HL-60 (cell line): ENCODE data around the gene PTGER4.

Experiments used
- DNase-seq, 2 experiments: peaks; one replicate each; pipeline ENCODE4 v3.0.0-alpha.2; 2010 to 2020; ENCODE audit warnings: low read depth in 1 of 2, low spot score in 1 of 2
- H3K27ac ChIP-seq: fragments of 250-450 bp; sonication (Bioruptor Pico); replicated peaks from 2 replicates; pipeline ENCODE4 v1.5.1; 2020; ENCODE audit warnings: mild to moderate bottlenecking, moderate library complexity
- H3K27me3 ChIP-seq: fragments of 250-450 bp; sonication (Bioruptor Pico); 2 replicates; pipeline ENCODE4 v1.5.1; 2021; ENCODE audit warnings: mild to moderate bottlenecking, moderate library complexity; ENCODE audit not compliant: insufficient read depth, poor library complexity, severe bottlenecking
- H3K4me3 ChIP-seq: replicated peaks from 2 replicates; pipeline ENCODE4 v1.5.1; 2011; ENCODE audit warnings: mild to moderate bottlenecking, control low read depth, low read length; ENCODE audit not compliant: insufficient read depth
- CTCF ChIP-seq: IDR thresholded peaks from one replicate; pipeline ENCODE4 v1.5.1; 2011; ENCODE audit warnings: low read length, control low read depth, inconsistent platforms; ENCODE audit not compliant: insufficient read depth
- GABPA ChIP-seq: IDR thresholded peaks from 2 replicates; pipeline ENCODE4 v1.6.1; 2012; ENCODE audit warnings: low read depth
- POLR2AphosphoS5 ChIP-seq: IDR thresholded peaks from 2 replicates; pipeline ENCODE4 v1.6.1; 2012; ENCODE audit warnings: low read depth
- REST ChIP-seq: IDR thresholded peaks from 2 replicates; pipeline ENCODE4 v1.6.1; 2012; ENCODE audit warnings: low read depth; ENCODE audit not compliant: insufficient replicate concordance
- SPI1 ChIP-seq: IDR thresholded peaks from 2 replicates; pipeline ENCODE4 v1.6.1; 2012; ENCODE audit warnings: low read depth, mild to moderate bottlenecking, borderline replicate concordance

PTGER4 gene

GRCh38 chr5:40678460-40679147 is 1.1 kb upstream of the PTGER4 start:
- Histone ChIP-seq H3K27ac (peak overlapping the region; percentile 95), H3K27me3 (no peaks in the 10 kb centered on the region), H3K4me3 (peak overlapping the region; percentile 74)
- DNase-seq, result no peak
- TF ChIP-seq REST, result no peak
- no peak for TF ChIP-seq GABPA
- TF ChIP-seq SPI1, result no peak
- no peak for TF ChIP-seq CTCF
- no peak for TF ChIP-seq POLR2AphosphoS5

- TF ChIP-seq POLR2AphosphoS5, result peak; percentile 74
- TF ChIP-seq CTCF, result no peak
- peak overlapping the region; percentile 74 for H3K4me3 ChIP-seq
- H3K27ac ChIP-seq, result peak overlapping the region; percentile 95
- no peaks in the 10 kb centered on the region for H3K27me3 ChIP-seq
- DNase-seq, result peak; percentile 63 to 95
Measured at GRCh38 chr5:40679148-40679912, 385 bp upstream of the PTGER4 start.

GRCh38 chr5:40680741-40681362 is 1.1 kb downstream of the PTGER4 start:
- Histone ChIP-seq H3K27ac (peak overlapping the region; percentile 95), H3K4me3 (peak overlapping the region; percentile 74), H3K27me3 (no peaks in the 10 kb centered on the region)
- DNase-seq, result peak in 1 of 2 experiments; percentile 50
- TF ChIP-seq GABPA (no peak), REST (no peak), POLR2AphosphoS5 (no peak), CTCF (no peak), SPI1 (no peak)
